Neural crest cell (in vitro differentiated cells): ENCODE data around the gene MED12L. TPM values are rescaled to one million over a fixed set of nuclear protein-coding genes. Genes with fewer than 3 reads are reported as not detected.

Experiments used
- DNase-seq: peaks from one replicate; pipeline ENCODE4 v3.0.0; 2021; ENCODE audit warnings: low read depth, mixed read lengths, low spot score
- H3K27ac Mint-ChIP-seq: one replicate; pipeline ENCODE4 v1.8.0; 2021; ENCODE audit warnings: mild to moderate bottlenecking, mixed read lengths; ENCODE audit not compliant: unreplicated experiment
- H3K27me3 Mint-ChIP-seq: 2 replicates; pipeline ENCODE4 v1.8.0; 2021; ENCODE audit warnings: low read depth, mild to moderate bottlenecking, mixed read lengths
- H3K36me3 Mint-ChIP-seq: 2 replicates; pipeline ENCODE4 v1.8.0; 2021; ENCODE audit warnings: low read depth, mild to moderate bottlenecking, mixed read lengths
- H3K4me1 Mint-ChIP-seq: 2 replicates; pipeline ENCODE4 v1.8.0; 2021; ENCODE audit warnings: mixed read lengths
- H3K4me3 Mint-ChIP-seq: one replicate; pipeline ENCODE4 v1.8.0; 2021; ENCODE audit warnings: mild to moderate bottlenecking, mixed read lengths
- H3K9me3 Mint-ChIP-seq: 2 replicates; pipeline ENCODE4 v1.8.0; 2021; ENCODE audit warnings: mixed read lengths
- CTCF ChIP-seq: fragments of 200-600 bp; sonication (generic); conservative IDR thresholded peaks from 2 replicates; pipeline ENCODE4 v1.5.0; 2021; ENCODE audit warnings: antibody characterized with exemption, mild to moderate bottlenecking
- total RNA-seq: library from RNA; stranded (reverse); gene quantifications from 2 replicates; pipeline ENCODE4 v1.2.1, GENCODE V29; 2021

MED12L gene
- total RNA-seq, 1 donor from 2014 or later: 12.2 TPM

- DNase-seq: no peak
- Mint-ChIP-seq H3K4me1 (no peaks in the 10 kb centered on the region), H3K4me3 (no peak overlapping the region), H3K27me3 (no peaks in the 10 kb centered on the region), H3K9me3 (no peaks in the 10 kb centered on the region), H3K27ac (no peak overlapping the region), H3K36me3 (no peaks in the 10 kb centered on the region)
- TF ChIP-seq CTCF: no peak
These were observed 224.1 kb downstream of the MED12L start for GRCh38 chr3:151309566-151309965.

GRCh38 chr3:151312972-151313371, 227.5 kb downstream of the MED12L start:
- Mint-ChIP-seq H3K4me3 (no peak overlapping the region), H3K4me1 (no peaks in the 10 kb centered on the region), H3K27ac (no peak overlapping the region), H3K36me3 (no peaks in the 10 kb centered on the region), H3K9me3 (peaks cover 3% of the 10 kb centered on the region), H3K27me3 (no peaks in the 10 kb centered on the region)
- DNase-seq: no peak
- TF ChIP-seq CTCF: no peak

GRCh38 chr3:151314137-151314536, 228.7 kb downstream of the MED12L start:
- DNase-seq: no peak
- no peak overlapping the region for H3K27ac Mint-ChIP-seq

GRCh38 chr3:151314593-151314992, 229.1 kb downstream of the MED12L start:
- DNase-seq: no peak
- H3K4me1 Mint-ChIP-seq: no peaks in the 10 kb centered on the region
- H3K27me3 Mint-ChIP-seq: no peaks in the 10 kb centered on the region
- TF ChIP-seq CTCF: no peak
- H3K36me3 Mint-ChIP-seq: no peaks in the 10 kb centered on the region
- H3K9me3 Mint-ChIP-seq: peaks cover 3% of the 10 kb centered on the region
- no peak overlapping the region for H3K27ac Mint-ChIP-seq
- H3K4me3 Mint-ChIP-seq: no peak overlapping the region

More at GRCh38 chr3:151314137-151314536, 228.7 kb downstream of the MED12L start:
- peaks cover 3% of the 10 kb centered on the region for H3K9me3 Mint-ChIP-seq
- H3K27me3 Mint-ChIP-seq: no peaks in the 10 kb centered on the region
- no peak overlapping the region for H3K4me3 Mint-ChIP-seq
- H3K4me1 Mint-ChIP-seq: no peaks in the 10 kb centered on the region
- H3K36me3 Mint-ChIP-seq: no peaks in the 10 kb centered on the region
- TF ChIP-seq CTCF: no peak

- Mint-ChIP-seq H3K27me3 (no peaks in the 10 kb centered on the region), H3K27ac (no peak overlapping the region), H3K36me3 (no peaks in the 10 kb centered on the region), H3K4me1 (no peaks in the 10 kb centered on the region), H3K4me3 (no peak overlapping the region), H3K9me3 (peaks cover 3% of the 10 kb centered on the region)
- no peak for DNase-seq
- TF ChIP-seq CTCF: no peak
These were observed 229.7 kb downstream of the MED12L start for GRCh38 chr3:151315136-151315535.

- H3K27ac Mint-ChIP-seq: no peak overlapping the region
- H3K36me3 Mint-ChIP-seq: no peaks in the 10 kb centered on the region
- H3K9me3 Mint-ChIP-seq: peaks cover 3% of the 10 kb centered on the region
- no peak overlapping the region for H3K4me3 Mint-ChIP-seq
- no peak for DNase-seq
- no peak for TF ChIP-seq CTCF
- no peaks in the 10 kb centered on the region for H3K4me1 Mint-ChIP-seq
- no peaks in the 10 kb centered on the region for H3K27me3 Mint-ChIP-seq
These were observed 230.4 kb downstream of the MED12L start for GRCh38 chr3:151315846-151316245.
